RPMI8226 (cell line): ENCODE results near the gene LIX1.
"Not testable (repeated sequence)": the region's sequence is repeated elsewhere in the genome, so short reads cannot be mapped to it uniquely, and the experiment has no call there.

Experiments used
- DNase-seq: peaks from one replicate; pipeline ENCODE4 v3.0.0-alpha.2; 2015

Gene LIX1

GRCh38 chr5:97141031-97141430 is 1.4 kb downstream of the LIX1 start:
- no peak for DNase-seq

DNA sequence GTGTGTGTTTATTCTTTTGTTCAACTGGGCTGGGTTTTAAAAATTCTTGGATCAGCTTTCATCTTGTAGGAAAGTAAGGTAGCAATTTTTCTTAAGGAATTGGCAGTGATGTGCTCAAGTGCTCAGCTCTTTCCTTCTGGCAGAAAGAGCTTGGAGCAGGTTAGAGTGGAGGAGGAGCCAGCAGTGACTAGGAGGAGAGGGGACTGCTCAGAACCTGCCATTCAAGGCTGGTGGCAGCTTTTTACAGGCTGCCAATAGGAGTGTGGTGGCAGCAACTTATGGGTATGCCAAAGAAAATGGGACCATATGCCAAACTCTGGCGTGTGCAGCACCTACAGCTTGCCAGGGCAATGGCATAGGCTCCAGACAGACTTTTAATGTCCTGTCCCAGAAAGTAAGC is 2.2 kb downstream of the LIX1 start:
- DNase-seq = not testable (repeated sequence)

DNA sequence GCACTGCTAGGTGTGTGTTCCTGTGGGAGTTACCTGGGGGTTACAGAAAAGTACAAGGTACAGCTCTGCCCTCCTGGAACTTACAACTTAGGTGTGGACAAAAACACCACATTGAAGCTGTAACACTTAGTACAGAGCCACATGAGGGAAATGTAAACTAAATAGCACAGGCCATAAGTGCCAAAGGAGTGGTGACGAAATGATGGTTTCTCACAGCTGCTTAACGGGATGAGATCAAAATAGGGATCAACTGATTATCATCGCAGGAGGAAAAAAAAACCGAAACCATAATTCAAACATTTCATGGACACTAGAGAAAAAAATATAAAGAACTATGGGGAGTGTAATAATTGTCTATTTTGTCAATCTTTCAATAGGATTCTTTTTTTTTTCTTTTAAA is 5.9 kb downstream of the LIX1 start:
- no peak for DNase-seq

DNA sequence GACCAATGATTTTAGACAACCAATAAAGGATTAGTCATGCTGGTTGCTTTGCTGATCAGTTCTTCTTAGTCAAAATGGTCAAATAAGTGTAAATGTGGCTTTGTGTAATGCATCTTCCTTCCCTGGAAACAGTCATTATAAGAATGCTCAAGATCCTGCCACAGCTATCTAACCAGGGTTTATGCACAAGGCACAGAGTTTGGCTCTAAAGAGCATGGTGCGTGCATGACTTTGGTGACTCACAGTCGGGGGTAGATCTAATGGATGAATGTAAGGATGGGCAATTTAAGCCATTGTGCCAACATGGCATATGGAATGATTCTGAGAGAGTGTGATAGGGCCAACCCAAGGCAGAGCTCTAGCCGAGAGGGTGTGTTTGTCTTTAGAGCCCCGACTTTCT is 6.5 kb downstream of the LIX1 start:
- no peak for DNase-seq

DNA sequence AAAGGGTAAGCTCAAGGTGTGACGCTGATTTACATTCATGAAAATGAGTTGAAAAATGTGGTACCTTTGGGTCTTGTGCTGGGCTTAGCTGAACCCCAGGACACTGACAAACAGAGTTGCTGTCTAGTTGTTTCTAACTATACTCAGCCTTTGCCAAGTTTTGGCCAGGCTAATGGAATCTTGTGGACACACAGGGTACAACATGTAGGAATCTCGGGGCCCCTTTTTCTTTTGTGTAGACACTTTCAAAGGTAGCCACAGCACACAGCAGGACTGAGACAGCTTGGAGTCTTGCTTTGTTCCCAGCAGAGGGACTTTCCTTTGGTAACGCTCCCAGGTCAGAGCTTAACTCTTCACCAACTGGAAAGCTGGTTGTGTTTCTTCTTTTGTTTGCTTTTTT is 7.8 kb downstream of the LIX1 start:
- DNase-seq = no peak

GRCh38 chr5:97133101-97133500 is 9.3 kb downstream of the LIX1 start:
- no peak for DNase-seq

DNA sequence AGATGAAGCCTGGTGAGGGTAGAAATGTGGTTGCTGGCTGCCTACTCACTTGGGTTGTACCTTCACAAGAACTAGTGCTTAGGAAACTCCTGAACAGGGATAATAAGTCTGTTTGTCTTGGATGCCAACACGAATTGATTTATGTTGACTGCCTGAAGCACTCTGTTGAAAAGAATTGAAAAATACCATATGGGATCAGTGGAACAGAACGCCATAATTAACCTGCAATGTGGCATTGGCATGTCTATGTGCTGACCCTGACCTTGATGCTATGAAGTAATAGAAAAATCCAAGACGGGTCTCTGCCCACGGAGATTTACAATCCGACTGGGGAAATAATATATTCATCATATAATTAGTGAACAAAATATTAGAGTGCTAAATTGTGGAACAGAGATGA is 10.5 kb downstream of the LIX1 start:
- no peak for DNase-seq

GRCh38 chr5:97131139-97131710 is 11.2 kb downstream of the LIX1 start:
- no peak for DNase-seq

- DNase-seq = no peak
These were observed 14.7 kb downstream of the LIX1 start for GRCh38 chr5:97127727-97128126.

DNA sequence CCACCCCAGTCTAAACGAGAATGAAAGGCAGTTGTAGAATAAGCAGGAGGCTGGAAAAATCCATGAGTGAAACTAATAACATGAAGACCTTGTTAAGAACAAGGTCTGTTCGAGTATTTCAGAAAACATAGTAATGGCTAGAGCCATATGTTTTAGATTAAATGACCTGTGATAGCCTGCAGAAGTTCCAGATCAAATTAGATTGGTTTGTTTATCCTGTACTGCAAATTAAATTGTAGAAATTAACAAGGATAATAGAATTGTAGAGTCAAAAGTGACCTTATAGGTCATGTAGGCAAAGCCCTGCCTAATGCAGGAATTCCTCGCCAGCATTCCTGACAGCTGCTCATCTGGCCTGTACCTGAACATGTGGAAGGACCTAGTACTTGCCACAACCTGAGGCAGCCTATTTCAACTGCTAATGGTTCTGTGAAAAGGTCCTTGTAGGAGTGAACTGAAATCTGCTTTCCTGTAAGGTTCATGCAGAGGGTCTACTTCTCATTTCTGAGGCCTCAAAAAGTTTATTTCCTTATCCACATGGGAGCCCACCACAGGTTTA is 17.2 kb downstream of the LIX1 start:
- no peak for DNase-seq

DNA sequence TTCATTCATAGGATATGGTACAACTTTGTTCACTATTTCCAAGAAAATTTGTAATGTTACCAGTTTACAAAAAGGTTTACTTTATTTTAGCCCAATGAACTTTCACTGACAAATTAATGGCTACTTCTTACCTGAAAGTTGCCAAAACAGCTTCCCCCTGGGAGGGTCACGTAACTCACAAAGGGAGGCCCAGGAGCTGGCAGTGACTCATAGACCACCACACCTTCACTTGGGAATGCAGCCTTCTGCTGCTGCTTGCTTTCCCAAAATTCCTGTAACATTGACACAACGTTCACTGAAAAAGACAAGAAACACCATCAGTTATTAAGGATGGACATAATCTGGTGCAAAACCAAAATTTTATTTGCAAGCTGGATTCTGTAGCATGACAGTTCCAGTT is 18.1 kb downstream of the LIX1 start:
- DNase-seq = no peak

DNA sequence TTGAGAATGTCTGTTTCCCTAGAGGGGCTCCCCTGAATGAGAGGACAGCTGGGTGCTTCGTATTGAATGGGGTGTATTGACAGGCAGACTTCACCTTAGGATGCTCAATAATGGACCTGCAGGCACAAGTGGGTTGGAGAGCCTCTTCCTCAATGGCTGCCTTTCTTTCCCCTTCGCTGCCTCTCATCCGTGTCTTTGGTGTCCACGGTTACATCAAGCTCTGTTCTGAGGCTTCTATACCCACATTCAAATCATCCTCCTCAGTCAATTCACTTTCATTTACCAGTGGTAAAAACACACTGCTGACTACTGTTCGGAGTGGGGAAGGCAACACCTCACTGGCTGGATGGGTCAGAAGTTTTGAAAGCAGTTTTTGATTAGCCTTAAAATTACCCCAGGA is 20.6 kb downstream of the LIX1 start:
- no peak for DNase-seq

- DNase-seq = no peak
These were observed 22.2 kb downstream of the LIX1 start for GRCh38 chr5:97120195-97120594.

GRCh38 chr5:97119007-97119390 is 23.4 kb downstream of the LIX1 start:
- no peak for DNase-seq

- no peak for DNase-seq
These were observed 24.0 kb downstream of the LIX1 start for GRCh38 chr5:97118261-97119006.

DNA sequence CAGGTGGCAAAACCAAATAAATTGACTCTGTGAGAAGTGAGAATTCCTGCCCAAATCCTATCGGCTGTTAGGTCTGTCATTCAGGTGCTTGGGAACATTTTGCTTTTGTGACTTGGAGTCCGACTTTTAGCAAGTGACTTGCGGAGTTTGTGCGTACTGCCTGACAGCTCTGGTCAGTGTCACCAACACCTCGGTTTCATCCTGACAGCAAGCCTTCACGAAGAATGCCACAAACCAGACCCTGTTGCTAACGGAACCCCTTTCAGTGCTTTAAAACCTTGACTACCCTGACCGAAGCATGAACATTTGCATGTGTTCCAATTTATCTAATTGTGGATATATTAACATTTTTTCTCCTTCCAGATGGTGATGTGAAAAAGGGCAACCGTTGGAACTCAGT is 26.5 kb downstream of the LIX1 start:
- no peak for DNase-seq

GRCh38 chr5:97112230-97112629 is 30.2 kb downstream of the LIX1 start:
- DNase-seq = no peak

DNA sequence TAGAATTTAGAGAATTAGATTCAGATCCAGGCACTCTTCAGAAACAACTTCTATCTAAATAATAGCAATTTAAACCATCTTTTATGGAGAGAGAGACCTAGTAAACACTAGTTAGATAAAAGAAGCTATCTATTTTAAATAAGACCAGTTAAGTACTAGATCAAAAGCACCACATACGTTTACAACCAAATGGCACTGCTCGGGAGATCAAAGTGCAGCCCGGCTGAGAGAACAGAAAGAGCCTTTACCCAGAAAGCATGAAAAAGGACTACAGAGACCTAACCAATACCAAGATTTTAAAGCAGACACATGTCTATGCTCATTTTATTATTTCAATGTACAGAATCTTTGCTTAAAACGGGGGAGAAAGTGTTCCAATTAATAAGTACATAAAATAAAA is 30.8 kb downstream of the LIX1 start:
- no peak for DNase-seq

- no peak for DNase-seq
These were observed 31.4 kb downstream of the LIX1 start for GRCh38 chr5:97111004-97111403.

GRCh38 chr5:97107318-97107717 is 35.1 kb downstream of the LIX1 start:
- DNase-seq = no peak

DNA sequence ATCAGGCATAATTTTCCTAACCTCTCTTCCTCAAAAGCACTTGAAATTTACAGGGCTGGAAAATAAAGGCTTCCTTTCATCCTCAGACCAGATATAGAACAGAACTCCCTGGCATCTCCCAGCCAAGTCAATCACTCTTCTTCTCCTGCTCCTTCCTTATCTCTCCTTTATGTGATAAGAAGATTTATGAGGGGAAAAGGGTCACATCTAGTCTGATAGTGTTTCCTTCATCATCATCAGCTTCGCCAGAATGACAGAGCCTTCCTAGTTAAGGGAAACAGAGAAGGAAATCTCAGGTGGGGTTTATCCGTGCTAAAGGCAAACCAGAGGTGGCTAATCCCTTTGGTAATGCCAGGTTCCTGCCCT is 36.2 kb downstream of the LIX1 start:
- no peak for DNase-seq

DNA sequence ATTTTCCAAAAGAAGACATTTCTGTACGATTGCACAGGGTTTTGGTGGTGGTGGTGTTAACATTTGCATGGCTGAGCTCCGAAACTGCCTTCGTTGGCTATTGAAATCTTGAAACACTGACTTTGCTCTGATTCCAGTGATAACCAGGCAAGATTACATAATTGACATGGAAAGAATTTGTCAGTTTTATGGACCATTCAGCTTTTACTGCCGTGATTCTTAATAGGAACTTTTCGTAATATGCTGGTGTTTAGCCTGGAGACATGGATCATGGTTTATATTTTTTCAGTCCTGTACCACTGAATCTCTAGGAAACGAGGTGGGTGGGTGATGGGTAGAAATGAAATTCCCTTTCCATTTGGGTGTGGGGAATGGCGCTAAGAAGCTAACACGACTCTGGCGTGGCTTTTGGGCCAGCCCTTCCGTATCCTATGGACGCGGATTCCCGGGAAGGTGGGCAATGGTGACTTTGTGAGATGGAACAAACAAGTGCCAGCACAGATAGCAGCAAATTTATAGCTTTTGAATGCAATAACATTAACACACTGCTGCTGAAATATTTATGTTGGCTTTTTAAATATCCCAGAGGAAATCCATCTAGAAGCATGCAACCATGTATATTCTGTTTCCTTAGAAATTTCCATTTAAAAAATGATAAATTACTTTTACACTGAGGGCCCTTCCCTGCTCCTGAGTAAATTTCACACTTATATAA is 36.8 kb downstream of the LIX1 start:
- no peak for DNase-seq

- DNase-seq = no peak
These were observed 40.4 kb downstream of the LIX1 start for GRCh38 chr5:97102010-97102470.
